ENCODE measurements around the gene VASN. TPM values are rescaled to one million over a fixed set of nuclear protein-coding genes. Genes with fewer than 3 reads are reported as not detected.

VASN gene
- total RNA-seq, 3 donors from 2014 or later = 14.8 to 28.5 (median 16.1) TPM

GRCh38 chr16:4416200-4417032 is 44.8 kb downstream of the VASN start, which contains the start of gene CORO7:
CORO7 (minus strand) TSS chr16:4416596; CDS start chr16:4416518, 78 bp downstream.
- Histone ChIP-seq H3K27me3 (no peaks in the 10 kb centered on the region), H3K4me1 (no peaks in the 10 kb centered on the region), H3K4me3 (peak within 1 kb of the TSS; percentile 91 to 97 (median 96)), H3K36me3 (no peaks in the 10 kb centered on the region), H3K9me3 (no peaks in the 10 kb centered on the region), H3K27ac (peak within 1 kb of the TSS; percentile 71 to 78)
- intact Hi-C loops (cut with DNase I; ENCODE audit: low total_unique reads) = no loop called here
- DNase-seq (ENCODE audit: low spot score in 2 of 2) = peak; percentile 94
- peak in 1 of 3 donors; percentile 47 for TF ChIP-seq CTCF (IDR thresholded peaks at IDR 0.05)
- no peak for TF ChIP-seq POLR2A (IDR thresholded peaks at IDR 0.05)
- peak; percentile 18 to 40 (median 30) for TF ChIP-seq POLR2AphosphoS5 (IDR thresholded peaks at IDR 0.05)

DNA sequence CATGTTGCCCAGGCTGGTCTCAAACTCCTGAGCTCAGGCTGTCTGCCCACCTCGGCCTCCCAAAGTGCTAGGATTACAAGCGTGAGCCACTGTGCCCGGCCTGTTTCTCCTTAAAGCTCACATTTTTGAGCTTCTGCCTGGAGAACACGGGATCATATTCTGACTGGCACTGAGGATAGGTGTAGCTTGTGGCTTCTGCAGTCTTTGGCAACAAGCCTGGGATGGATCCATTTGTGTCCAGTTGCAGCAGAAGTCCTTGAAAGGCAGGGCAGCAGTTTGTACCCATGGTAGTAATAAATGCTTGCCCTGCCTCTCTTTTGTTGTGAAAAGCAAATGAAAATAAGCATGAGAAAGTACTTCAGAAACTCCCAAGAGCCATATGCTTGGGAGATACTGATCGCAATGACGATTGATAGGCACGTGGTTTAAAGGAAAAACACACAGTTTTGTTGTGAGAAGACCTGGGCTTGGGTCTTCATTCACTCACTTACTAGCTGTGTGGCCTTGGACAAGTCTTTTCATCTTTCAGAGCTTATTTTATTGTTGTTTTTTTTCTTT is 47.8 kb downstream of the VASN start:
- H3K27me3 ChIP-seq = no peaks in the 10 kb centered on the region
- TF ChIP-seq CTCF (IDR thresholded peaks at IDR 0.05) (no peak), POLR2AphosphoS5 (IDR thresholded peaks at IDR 0.05) (no peak), POLR2A (IDR thresholded peaks at IDR 0.05) (no peak)
- intact Hi-C loops (cut with DNase I; ENCODE audit: low total_unique reads) = no loop called here
- H3K27ac ChIP-seq = no peak overlapping the region
- H3K36me3 ChIP-seq = no peaks in the 10 kb centered on the region
- H3K9me3 ChIP-seq = no peaks in the 10 kb centered on the region
- H3K4me1 ChIP-seq = peaks cover 0 to under 1% of the 10 kb centered on the region in 2 donors
- H3K4me3 ChIP-seq = no peak overlapping the region
- DNase-seq (ENCODE audit: low spot score in 2 of 2) = no peak

DNA sequence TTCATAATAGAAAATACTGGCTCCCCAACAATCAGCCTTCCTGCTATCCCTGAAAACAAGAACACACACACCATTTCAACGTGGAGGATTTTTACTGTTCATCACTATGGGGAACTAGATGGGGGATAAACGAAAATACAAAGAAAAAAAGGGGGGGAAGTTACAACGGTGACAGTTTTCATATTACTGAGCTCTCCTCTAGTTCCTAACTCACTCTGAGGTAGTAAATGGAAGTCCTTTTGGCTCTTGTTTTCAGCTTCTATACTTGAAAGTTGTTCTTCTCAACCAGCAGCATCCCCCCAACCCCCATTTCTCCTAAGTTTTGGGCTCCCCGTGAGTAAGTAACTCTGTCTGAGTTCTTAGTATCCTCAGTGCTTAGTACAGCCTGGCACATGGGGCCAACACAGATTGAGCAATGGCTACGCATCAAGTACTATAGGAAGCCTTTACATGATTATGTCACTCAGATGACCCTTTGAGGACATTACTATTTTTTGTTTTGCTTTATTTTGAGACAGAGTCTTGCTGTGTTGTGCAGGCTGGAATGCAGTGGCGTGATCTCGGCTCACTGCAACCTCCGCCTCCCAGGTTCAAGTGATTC is 49.0 kb downstream of the VASN start:
- no peak for TF ChIP-seq POLR2AphosphoS5 (IDR thresholded peaks at IDR 0.05)
- TF ChIP-seq CTCF (IDR thresholded peaks at IDR 0.05) = no peak
- no peak for TF ChIP-seq POLR2A (IDR thresholded peaks at IDR 0.05)

GRCh38 chr16:4425378-4426020 is 53.9 kb downstream of the VASN start, which contains the start of gene DNAJA3:
DNAJA3 (plus strand) TSS chr16:4425868; CDS start chr16:4425882, 14 bp downstream.
- H3K4me1 ChIP-seq = peaks cover 0 to 10% of the 10 kb centered on the region in 2 donors
- H3K27ac ChIP-seq = peak within 1 kb of the TSS; percentile 94 to 99
- intact Hi-C loops (cut with DNase I; ENCODE audit: low total_unique reads) = no loop called here
- H3K9me3 ChIP-seq = no peaks in the 10 kb centered on the region
- H3K36me3 ChIP-seq = no peaks in the 10 kb centered on the region
- DNase-seq (ENCODE audit: low spot score in 2 of 2) = peak; percentile 85 to 89
- H3K4me3 ChIP-seq = peak within 1 kb of the TSS; percentile 90 to 99 (median 90)
- TF ChIP-seq POLR2A (IDR thresholded peaks at IDR 0.05) = no peak
- TF ChIP-seq POLR2AphosphoS5 (IDR thresholded peaks at IDR 0.05) = peak; percentile 85 to 98 (median 97)
- no peaks in the 10 kb centered on the region for H3K27me3 ChIP-seq

More for the DNA sequence above, 49.0 kb downstream of the VASN start:
- DNase-seq (ENCODE audit: low spot score in 2 of 2) = no peak
- intact Hi-C loops (cut with DNase I; ENCODE audit: low total_unique reads) = no loop called here
- Histone ChIP-seq H3K4me1 (peaks cover 0 to 5% of the 10 kb centered on the region in 2 donors), H3K27me3 (no peaks in the 10 kb centered on the region), H3K9me3 (no peaks in the 10 kb centered on the region), H3K36me3 (no peaks in the 10 kb centered on the region), H3K27ac (no peak overlapping the region), H3K4me3 (no peak overlapping the region)

GRCh38 chr16:4426021-4426684 is 54.5 kb downstream of the VASN start:
- no peaks in the 10 kb centered on the region for H3K9me3 ChIP-seq
- peaks cover 0 to 10% of the 10 kb centered on the region in 2 donors for H3K4me1 ChIP-seq
- H3K36me3 ChIP-seq = no peaks in the 10 kb centered on the region
- H3K4me3 ChIP-seq = peak overlapping the region; percentile 90 to 99 (median 90)
- peak overlapping the region; percentile 94 to 99 for H3K27ac ChIP-seq
- intact Hi-C loops (cut with DNase I; ENCODE audit: low total_unique reads) = no loop called here
- no peaks in the 10 kb centered on the region for H3K27me3 ChIP-seq
- DNase-seq (ENCODE audit: low spot score in 2 of 2) = no peak
- no peak for TF ChIP-seq POLR2AphosphoS5 (IDR thresholded peaks at IDR 0.05)
- TF ChIP-seq CTCF (IDR thresholded peaks at IDR 0.05) = no peak
- no peak for TF ChIP-seq POLR2A (IDR thresholded peaks at IDR 0.05)

Measured in breast epithelium (tissue), 4 donors.